Inflammatory macrophage treated with lipopolysaccharide for 4 hours (primary cell): Measurements from ENCODE around the gene ELN.
"Not testable (repeated sequence)": the region's sequence is repeated elsewhere in the genome, so short reads cannot be mapped to it uniquely, and the experiment has no call there.

ENCODE experiments used
- DNase-seq: peaks from one replicate; pipeline ENCODE4 v3.0.0-alpha.2; 2020

ELN gene

GRCh38 chr7:74027683-74028320, at the start of gene ELN:
ELN (plus strand) TSS chr7:74028173; CDS start chr7:74028188, 15 bp downstream.
- no peak for DNase-seq

GRCh38 chr7:73978661-73979563, 49.1 kb upstream of the ELN start:
- DNase-seq: peak; percentile 52

- not testable (repeated sequence) for DNase-seq
Measured at GRCh38 chr7:73979656-73980055, 48.3 kb upstream of the ELN start.

- DNase-seq: no peak
Measured at GRCh38 chr7:73980206-73980605, 47.8 kb upstream of the ELN start.

GRCh38 chr7:73981933-73982332, 46.0 kb upstream of the ELN start:
- DNase-seq: no peak

- DNase-seq: no peak
Measured at GRCh38 chr7:73983437-73984164, 44.4 kb upstream of the ELN start.

- DNase-seq: no peak
Measured at GRCh38 chr7:73984481-73985205, 43.3 kb upstream of the ELN start.

GRCh38 chr7:73985737-73986141, 42.2 kb upstream of the ELN start:
- DNase-seq: no peak

GRCh38 chr7:73986158-73986631, 41.8 kb upstream of the ELN start:
- no peak for DNase-seq

- no peak for DNase-seq
Measured at GRCh38 chr7:73987298-73987697, 40.7 kb upstream of the ELN start.

- no peak for DNase-seq
Measured at GRCh38 chr7:73988197-73988596, 39.8 kb upstream of the ELN start.

GRCh38 chr7:73991522-73992100, 36.4 kb upstream of the ELN start:
- no peak for DNase-seq

- no peak for DNase-seq
Measured at GRCh38 chr7:73992101-73992562, 35.8 kb upstream of the ELN start.

GRCh38 chr7:73994023-73994422, 34.0 kb upstream of the ELN start:
- DNase-seq: no peak

- DNase-seq: no peak
Measured at GRCh38 chr7:73994761-73995160, 33.2 kb upstream of the ELN start.

- DNase-seq: no peak
Measured at GRCh38 chr7:73995330-73995729, 32.6 kb upstream of the ELN start.

GRCh38 chr7:73995821-73996511, 32.0 kb upstream of the ELN start:
- DNase-seq: no peak

GRCh38 chr7:73997056-73997455, 30.9 kb upstream of the ELN start:
- DNase-seq: no peak

- DNase-seq: no peak
Measured at GRCh38 chr7:73999664-74000435, 28.1 kb upstream of the ELN start.

GRCh38 chr7:74000489-74001149, 27.4 kb upstream of the ELN start:
- DNase-seq: no peak
